Lower leg skin (tissue), 3 donors: ENCODE data around the gene LRRTM1.

Experiments used
- CTCF ChIP-seq, 3 donors: fragments of 450-650 bp; IDR thresholded peaks; one replicate each; pipeline ENCODE4 v1.5.1; 2016; ENCODE audit warnings: antibody characterized with exemption in 3 of 3, mild to moderate bottlenecking in 3 of 3, moderate library complexity in 2 of 3
- POLR2A ChIP-seq, 2 donors: fragments of 450-650 bp; IDR thresholded peaks; one replicate each; pipeline ENCODE4 v1.6.1; 2016 to 2017; ENCODE audit warnings: antibody characterized with exemption in 2 of 2, mild to moderate bottlenecking in 1 of 2, moderate library complexity in 1 of 2

GRCh38 chr2:80291656-80292055, 12.9 kb downstream of the LRRTM1 start:
- TF ChIP-seq CTCF (IDR thresholded peaks at IDR 0.05) = no peak
- no peak for TF ChIP-seq POLR2A (IDR thresholded peaks at IDR 0.05)
